Endometrial microvascular endothelial cells (primary cell): ENCODE results near the gene PRKAG3. TPM values are rescaled to one million over a fixed set of nuclear protein-coding genes. Genes with fewer than 3 reads are reported as not detected.

Source experiments
- in situ Hi-C: cut with HindIII; loops from 2 replicates; pipeline ENCODE4 v1.10.0; 2017; ENCODE audit warnings: low sequenced_read_pairs, low pct_unique_long_range_greater_than_20kb; ENCODE audit errors: inconsistent ontology term
- total RNA-seq: library from RNA; depleted of rRNA; stranded (reverse); fragments of >200 nt; gene quantifications from one replicate; pipeline ENCODE4 v1.2.3, GENCODE V29; 2015; ENCODE audit errors: inconsistent ontology term

The PRKAG3 gene
- total RNA-seq, 1 donor from 2014 or later: not detected

GRCh38 chr2:218865999-218866398 lies 34.4 kb upstream of the PRKAG3 start:
- in situ Hi-C loops: no loop called here

GRCh38 chr2:218865396-218865795 lies 33.8 kb upstream of the PRKAG3 start:
- in situ Hi-C loops: no loop called here

GRCh38 chr2:218863021-218863520 lies 31.5 kb upstream of the PRKAG3 start:
- in situ Hi-C loops: no loop called here

- in situ Hi-C loops: no loop called here
Observed at GRCh38 chr2:218861645-218862318, 30.2 kb upstream of the PRKAG3 start.

GRCh38 chr2:218860950-218861381 lies 29.4 kb upstream of the PRKAG3 start:
- in situ Hi-C loops: no loop called here

- in situ Hi-C loops: no loop called here
Observed at GRCh38 chr2:218859988-218860831, 28.6 kb upstream of the PRKAG3 start.

GRCh38 chr2:218859556-218859987 lies 28.0 kb upstream of the PRKAG3 start, which contains the start of gene WNT6:
WNT6 (plus strand) TSS chr2:218859805; CDS start chr2:218860038, 233 bp downstream.
- in situ Hi-C loops: no loop called here

- in situ Hi-C loops: no loop called here
Observed at GRCh38 chr2:218858671-218859555, 27.3 kb upstream of the PRKAG3 start.

- in situ Hi-C loops: no loop called here
Observed at GRCh38 chr2:218858138-218858445, 26.5 kb upstream of the PRKAG3 start.

GRCh38 chr2:218857371-218858137 lies 26.0 kb upstream of the PRKAG3 start:
- in situ Hi-C loops: no loop called here

GRCh38 chr2:218856896-218857243 lies 25.3 kb upstream of the PRKAG3 start:
- in situ Hi-C loops: no loop called here

GRCh38 chr2:218856167-218856895 lies 24.7 kb upstream of the PRKAG3 start:
- in situ Hi-C loops: no loop called here

GRCh38 chr2:218855305-218856166 lies 23.9 kb upstream of the PRKAG3 start:
- in situ Hi-C loops: no loop called here

- in situ Hi-C loops: no loop called here
Observed at GRCh38 chr2:218854860-218855259, 23.3 kb upstream of the PRKAG3 start.

- in situ Hi-C loops: no loop called here
Observed at GRCh38 chr2:218853766-218854165, 22.2 kb upstream of the PRKAG3 start.

- in situ Hi-C loops: no loop called here
Observed at GRCh38 chr2:218852911-218853667, 21.5 kb upstream of the PRKAG3 start.
